H1 (cell line): ENCODE measurements around the gene NODAL. TPM values are rescaled to one million over a fixed set of nuclear protein-coding genes. Genes with fewer than 3 reads are reported as not detected.

ENCODE experiments used
- PHF8 ChIP-seq: fragments of 200-600 bp; sonication (generic); conservative IDR thresholded peaks from 2 replicates; pipeline ENCODE4 v1.7.1; 2012; ENCODE audit warnings: low read depth, mild to moderate bottlenecking, inconsistent platforms, low read length, moderate library complexity
- POLR2AphosphoS5 ChIP-seq: IDR thresholded peaks from 2 replicates; pipeline ENCODE4 v1.6.1; 2011; ENCODE audit warnings: low read depth, low read length
- polyA plus RNA-seq, 7 experiments: library from polyadenylated mRNA; depleted of rRNA in 3 of 7; stranded (reverse) in 5 of 7; unstranded in 2 of 7; fragments of >200 nt in 5 of 7; fragments of 200-250 nt in 2 of 7; gene quantifications; 1 replicate in 5 of 7; 2 replicates in 1 of 7; 4 replicates in 1 of 7; pipeline versions ENCODE4 v1.2.1 to v1.2.3, GENCODE V29; 2011 to 2013; ENCODE audit warnings: missing spikeins in 2 of 7, mixed read lengths in 2 of 7
- total RNA-seq: library from RNA; stranded (reverse); fragmentation: NEBNext Ultra II Directional; extraction: Animal tissue kit (Norgen Biotek cat#: 25700); gene quantifications from 2 replicates; pipeline ENCODE4 v1.2.1, GENCODE V29; 2021
- TF ChIP-seq, protein P1 (sequence below): fragments of 300-600 bp; sonication (generic); IDR thresholded peaks from 2 replicates; pipeline ENCODE4 v1.7.1; 2012; ENCODE audit warnings: low read length, moderate library complexity, mild to moderate bottlenecking, inconsistent platforms; ENCODE audit not compliant: insufficient replicate concordance

NODAL gene
- total and polyA plus RNA-seq, 2 of the 8 experiments (the other 6 are each of a cell fraction or from before 2014, with no cell fraction given) = 2.0 to 7.3 TPM

DNA sequence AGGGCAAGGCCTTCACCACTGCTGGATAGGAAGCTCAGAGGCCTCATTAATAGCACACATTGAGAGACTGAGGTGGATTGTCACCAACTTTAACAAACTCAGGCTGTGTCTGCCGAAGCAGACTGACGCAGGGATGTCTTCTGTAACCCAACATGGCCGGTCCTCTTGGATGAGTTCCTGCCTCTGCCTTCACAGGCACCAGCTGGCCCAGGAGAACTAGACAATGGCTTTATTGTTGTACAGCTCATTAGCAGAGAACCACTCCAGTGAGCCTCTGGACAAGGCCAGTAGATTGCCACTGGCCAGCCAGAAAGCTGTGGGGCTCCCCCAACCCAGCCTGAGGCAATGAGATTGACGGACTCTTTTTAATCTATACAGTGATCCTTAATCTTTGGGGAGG, 9.4 kb downstream of the NODAL start (continued):
- TF ChIP-seq, protein P1, sequence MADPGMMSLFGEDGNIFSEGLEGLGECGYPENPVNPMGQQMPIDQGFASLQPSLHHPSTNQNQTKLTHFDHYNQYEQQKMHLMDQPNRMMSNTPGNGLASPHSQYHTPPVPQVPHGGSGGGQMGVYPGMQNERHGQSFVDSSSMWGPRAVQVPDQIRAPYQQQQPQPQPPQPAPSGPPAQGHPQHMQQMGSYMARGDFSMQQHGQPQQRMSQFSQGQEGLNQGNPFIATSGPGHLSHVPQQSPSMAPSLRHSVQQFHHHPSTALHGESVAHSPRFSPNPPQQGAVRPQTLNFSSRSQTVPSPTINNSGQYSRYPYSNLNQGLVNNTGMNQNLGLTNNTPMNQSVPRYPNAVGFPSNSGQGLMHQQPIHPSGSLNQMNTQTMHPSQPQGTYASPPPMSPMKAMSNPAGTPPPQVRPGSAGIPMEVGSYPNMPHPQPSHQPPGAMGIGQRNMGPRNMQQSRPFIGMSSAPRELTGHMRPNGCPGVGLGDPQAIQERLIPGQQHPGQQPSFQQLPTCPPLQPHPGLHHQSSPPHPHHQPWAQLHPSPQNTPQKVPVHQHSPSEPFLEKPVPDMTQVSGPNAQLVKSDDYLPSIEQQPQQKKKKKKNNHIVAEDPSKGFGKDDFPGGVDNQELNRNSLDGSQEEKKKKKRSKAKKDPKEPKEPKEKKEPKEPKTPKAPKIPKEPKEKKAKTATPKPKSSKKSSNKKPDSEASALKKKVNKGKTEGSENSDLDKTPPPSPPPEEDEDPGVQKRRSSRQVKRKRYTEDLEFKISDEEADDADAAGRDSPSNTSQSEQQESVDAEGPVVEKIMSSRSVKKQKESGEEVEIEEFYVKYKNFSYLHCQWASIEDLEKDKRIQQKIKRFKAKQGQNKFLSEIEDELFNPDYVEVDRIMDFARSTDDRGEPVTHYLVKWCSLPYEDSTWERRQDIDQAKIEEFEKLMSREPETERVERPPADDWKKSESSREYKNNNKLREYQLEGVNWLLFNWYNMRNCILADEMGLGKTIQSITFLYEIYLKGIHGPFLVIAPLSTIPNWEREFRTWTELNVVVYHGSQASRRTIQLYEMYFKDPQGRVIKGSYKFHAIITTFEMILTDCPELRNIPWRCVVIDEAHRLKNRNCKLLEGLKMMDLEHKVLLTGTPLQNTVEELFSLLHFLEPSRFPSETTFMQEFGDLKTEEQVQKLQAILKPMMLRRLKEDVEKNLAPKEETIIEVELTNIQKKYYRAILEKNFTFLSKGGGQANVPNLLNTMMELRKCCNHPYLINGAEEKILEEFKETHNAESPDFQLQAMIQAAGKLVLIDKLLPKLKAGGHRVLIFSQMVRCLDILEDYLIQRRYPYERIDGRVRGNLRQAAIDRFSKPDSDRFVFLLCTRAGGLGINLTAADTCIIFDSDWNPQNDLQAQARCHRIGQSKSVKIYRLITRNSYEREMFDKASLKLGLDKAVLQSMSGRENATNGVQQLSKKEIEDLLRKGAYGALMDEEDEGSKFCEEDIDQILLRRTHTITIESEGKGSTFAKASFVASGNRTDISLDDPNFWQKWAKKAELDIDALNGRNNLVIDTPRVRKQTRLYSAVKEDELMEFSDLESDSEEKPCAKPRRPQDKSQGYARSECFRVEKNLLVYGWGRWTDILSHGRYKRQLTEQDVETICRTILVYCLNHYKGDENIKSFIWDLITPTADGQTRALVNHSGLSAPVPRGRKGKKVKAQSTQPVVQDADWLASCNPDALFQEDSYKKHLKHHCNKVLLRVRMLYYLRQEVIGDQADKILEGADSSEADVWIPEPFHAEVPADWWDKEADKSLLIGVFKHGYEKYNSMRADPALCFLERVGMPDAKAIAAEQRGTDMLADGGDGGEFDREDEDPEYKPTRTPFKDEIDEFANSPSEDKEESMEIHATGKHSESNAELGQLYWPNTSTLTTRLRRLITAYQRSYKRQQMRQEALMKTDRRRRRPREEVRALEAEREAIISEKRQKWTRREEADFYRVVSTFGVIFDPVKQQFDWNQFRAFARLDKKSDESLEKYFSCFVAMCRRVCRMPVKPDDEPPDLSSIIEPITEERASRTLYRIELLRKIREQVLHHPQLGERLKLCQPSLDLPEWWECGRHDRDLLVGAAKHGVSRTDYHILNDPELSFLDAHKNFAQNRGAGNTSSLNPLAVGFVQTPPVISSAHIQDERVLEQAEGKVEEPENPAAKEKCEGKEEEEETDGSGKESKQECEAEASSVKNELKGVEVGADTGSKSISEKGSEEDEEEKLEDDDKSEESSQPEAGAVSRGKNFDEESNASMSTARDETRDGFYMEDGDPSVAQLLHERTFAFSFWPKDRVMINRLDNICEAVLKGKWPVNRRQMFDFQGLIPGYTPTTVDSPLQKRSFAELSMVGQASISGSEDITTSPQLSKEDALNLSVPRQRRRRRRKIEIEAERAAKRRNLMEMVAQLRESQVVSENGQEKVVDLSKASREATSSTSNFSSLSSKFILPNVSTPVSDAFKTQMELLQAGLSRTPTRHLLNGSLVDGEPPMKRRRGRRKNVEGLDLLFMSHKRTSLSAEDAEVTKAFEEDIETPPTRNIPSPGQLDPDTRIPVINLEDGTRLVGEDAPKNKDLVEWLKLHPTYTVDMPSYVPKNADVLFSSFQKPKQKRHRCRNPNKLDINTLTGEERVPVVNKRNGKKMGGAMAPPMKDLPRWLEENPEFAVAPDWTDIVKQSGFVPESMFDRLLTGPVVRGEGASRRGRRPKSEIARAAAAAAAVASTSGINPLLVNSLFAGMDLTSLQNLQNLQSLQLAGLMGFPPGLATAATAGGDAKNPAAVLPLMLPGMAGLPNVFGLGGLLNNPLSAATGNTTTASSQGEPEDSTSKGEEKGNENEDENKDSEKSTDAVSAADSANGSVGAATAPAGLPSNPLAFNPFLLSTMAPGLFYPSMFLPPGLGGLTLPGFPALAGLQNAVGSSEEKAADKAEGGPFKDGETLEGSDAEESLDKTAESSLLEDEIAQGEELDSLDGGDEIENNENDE = no peak
- TF ChIP-seq PHF8 (no peak), POLR2AphosphoS5 (no peak)
